Hepatocyte (in vitro differentiated cells): ENCODE measurements around the gene PRKAB1.

ENCODE experiments used
- EZH2phosphoT487 ChIP-seq: fragments of 200-600 bp; sonication (generic); IDR thresholded peaks from one replicate; pipeline ENCODE4 v1.6.1; 2018; ENCODE audit warnings: antibody characterized with exemption, mild to moderate bottlenecking, low read depth, moderate library complexity; ENCODE audit not compliant: unreplicated experiment, severe bottlenecking
- TF ChIP-seq, protein P1 (sequence below): fragments of 200-600 bp; sonication (generic); IDR thresholded peaks from 2 replicates; pipeline ENCODE4 v1.5.1; 2016; ENCODE audit warnings: antibody characterized with exemption, mild to moderate bottlenecking; ENCODE audit not compliant: poor library complexity

- no peak for TF ChIP-seq EZH2phosphoT487
- TF ChIP-seq, protein P1, sequence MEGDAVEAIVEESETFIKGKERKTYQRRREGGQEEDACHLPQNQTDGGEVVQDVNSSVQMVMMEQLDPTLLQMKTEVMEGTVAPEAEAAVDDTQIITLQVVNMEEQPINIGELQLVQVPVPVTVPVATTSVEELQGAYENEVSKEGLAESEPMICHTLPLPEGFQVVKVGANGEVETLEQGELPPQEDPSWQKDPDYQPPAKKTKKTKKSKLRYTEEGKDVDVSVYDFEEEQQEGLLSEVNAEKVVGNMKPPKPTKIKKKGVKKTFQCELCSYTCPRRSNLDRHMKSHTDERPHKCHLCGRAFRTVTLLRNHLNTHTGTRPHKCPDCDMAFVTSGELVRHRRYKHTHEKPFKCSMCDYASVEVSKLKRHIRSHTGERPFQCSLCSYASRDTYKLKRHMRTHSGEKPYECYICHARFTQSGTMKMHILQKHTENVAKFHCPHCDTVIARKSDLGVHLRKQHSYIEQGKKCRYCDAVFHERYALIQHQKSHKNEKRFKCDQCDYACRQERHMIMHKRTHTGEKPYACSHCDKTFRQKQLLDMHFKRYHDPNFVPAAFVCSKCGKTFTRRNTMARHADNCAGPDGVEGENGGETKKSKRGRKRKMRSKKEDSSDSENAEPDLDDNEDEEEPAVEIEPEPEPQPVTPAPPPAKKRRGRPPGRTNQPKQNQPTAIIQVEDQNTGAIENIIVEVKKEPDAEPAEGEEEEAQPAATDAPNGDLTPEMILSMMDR, result peak; percentile 51
These were observed 27.1 kb downstream of the PRKAB1 start for GRCh38 chr12:119695034-119695433.
